ENCODE results near the gene MYO5B.

Gene MYO5B

GRCh38 chr18:49973592-49973991, 221.4 kb downstream of the MYO5B start:
- no peak for DNase-seq (ENCODE audit: low read depth)
- no peak for TF ChIP-seq CTCF (IDR thresholded peaks at IDR 0.05; ENCODE audit: control insufficient read depth, extremely low read depth, insufficient read depth)

GRCh38 chr18:49972535-49972934, 222.4 kb downstream of the MYO5B start:
- no peak overlapping the region for H3K4me3 ChIP-seq (ENCODE audit: low read depth, low read length)
- no peak for TF ChIP-seq CTCF (IDR thresholded peaks at IDR 0.05; ENCODE audit: control insufficient read depth, extremely low read depth, insufficient read depth)
- no peak for DNase-seq (ENCODE audit: low read depth)

More at GRCh38 chr18:49973592-49973991, 221.4 kb downstream of the MYO5B start:
- no peak overlapping the region for H3K4me3 ChIP-seq (ENCODE audit: low read depth, low read length)

DNA sequence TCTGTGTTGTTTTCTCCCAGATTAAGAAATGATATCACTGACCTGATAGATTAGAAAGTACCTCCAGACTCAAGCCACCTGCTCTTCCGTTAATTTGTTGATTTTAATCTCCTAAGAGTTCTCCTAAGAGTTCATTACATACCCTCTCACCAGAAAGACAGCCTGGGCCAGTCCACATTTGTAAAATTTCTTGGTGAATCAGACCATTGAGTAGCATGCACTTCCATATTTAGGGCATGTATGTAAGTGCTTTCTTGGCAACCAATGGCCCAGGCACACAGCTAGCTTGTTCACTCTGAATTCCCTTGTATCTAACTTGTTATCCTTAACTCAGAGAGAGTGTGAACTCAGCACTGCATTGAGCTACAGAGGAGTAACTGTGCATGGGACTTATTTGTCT, 223.5 kb downstream of the MYO5B start:
- TF ChIP-seq CTCF (IDR thresholded peaks at IDR 0.05; ENCODE audit: control insufficient read depth, extremely low read depth, insufficient read depth) = no peak
- DNase-seq (ENCODE audit: low read depth) = no peak
- no peak overlapping the region for H3K4me3 ChIP-seq (ENCODE audit: low read depth, low read length)

DNA sequence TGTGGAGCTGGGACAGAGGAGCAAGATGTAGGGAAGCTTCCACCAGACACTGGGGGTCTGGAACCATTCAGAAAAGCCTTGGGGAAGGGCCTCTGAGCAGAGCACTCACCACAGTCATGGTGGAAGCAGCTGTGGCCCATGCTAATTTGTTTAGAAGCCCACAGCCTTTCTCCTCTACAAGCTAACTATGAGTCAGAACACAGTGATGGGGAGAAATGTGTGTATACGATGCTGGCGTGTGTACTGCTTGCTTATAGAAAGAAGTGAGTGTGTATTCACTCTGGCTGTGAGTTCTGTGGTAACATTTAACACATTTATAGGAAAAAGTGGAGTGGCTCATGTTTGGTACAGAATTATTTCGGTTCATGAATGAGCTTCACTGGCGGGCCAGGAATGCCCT, 224.6 kb downstream of the MYO5B start:
- no peak for TF ChIP-seq CTCF (IDR thresholded peaks at IDR 0.05; ENCODE audit: control insufficient read depth, extremely low read depth, insufficient read depth)
- no peak for DNase-seq (ENCODE audit: low read depth)
- H3K4me3 ChIP-seq (ENCODE audit: low read depth, low read length) = no peak overlapping the region

DNA sequence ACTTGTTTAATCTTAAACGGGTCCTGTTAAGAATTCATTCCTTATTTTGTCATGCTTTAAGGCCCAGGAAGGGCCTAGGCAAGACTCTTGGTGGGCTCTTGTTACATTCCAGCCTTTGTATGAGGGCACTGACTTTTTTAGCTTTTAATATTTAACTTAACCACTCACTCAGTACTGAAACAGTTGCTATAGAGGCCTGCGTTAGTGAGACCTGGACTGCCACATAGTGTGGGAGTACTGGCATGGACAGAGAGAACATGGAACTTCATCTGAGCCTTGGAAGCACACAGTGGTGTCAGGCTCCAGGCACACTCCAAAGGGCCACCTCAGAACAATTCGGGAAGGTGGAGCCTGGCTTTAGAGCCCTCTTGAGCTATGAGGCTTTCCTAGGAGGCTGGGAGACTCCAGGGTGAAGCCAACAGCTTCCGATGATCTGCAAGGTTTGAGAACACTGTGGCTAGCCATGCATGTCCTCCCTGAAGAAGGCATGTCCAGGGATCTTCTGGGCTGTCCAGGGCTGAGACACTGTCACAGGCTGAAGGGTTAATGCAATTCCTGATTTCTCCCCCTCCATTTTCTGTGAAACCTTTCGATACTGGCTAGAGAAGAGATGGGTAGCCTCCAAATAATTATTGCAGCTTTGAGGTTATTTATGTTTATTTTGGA, 226.2 kb downstream of the MYO5B start:
- no peak overlapping the region for H3K4me3 ChIP-seq (ENCODE audit: low read depth, low read length)
- TF ChIP-seq CTCF (IDR thresholded peaks at IDR 0.05; ENCODE audit: control insufficient read depth, extremely low read depth, insufficient read depth) = no peak
- DNase-seq (ENCODE audit: low read depth) = no peak

GRCh38 chr18:49967636-49968313, 227.2 kb downstream of the MYO5B start:
- DNase-seq (ENCODE audit: low read depth) = no peak
- TF ChIP-seq CTCF (IDR thresholded peaks at IDR 0.05; ENCODE audit: control insufficient read depth, extremely low read depth, insufficient read depth) = no peak
- H3K4me3 ChIP-seq (ENCODE audit: low read depth, low read length) = no peak overlapping the region
